Calu3 (cell line): ENCODE measurements around the gene LSAMP. TPM values are rescaled to one million over a fixed set of nuclear protein-coding genes. Genes with fewer than 3 reads are reported as not detected.

ENCODE experiments used
- BruUV-seq: library from RNA; stranded (reverse); fragments of 400-500 nt; replicated peaks from 2 replicates; lab custom pipeline; 2021; lab: Mats Ljungman, UMichigan
- CTCF ChIA-PET: fragments of 300-600 bp; sonication (Branson Sonifier 250); formaldehyde crosslinking; loops from one replicate; lab custom pipeline; 2022; ENCODE audit warnings: antibody characterized with exemption; lab: Charles Lee
- DNase-seq: peaks from one replicate; pipeline ENCODE4 v3.0.0; 2022
- H3K27ac Mint-ChIP-seq: one replicate; pipeline ENCODE4 v1.8.0; 2022; ENCODE audit warnings: mixed read lengths; ENCODE audit not compliant: unreplicated experiment
- H3K27me3 Mint-ChIP-seq: one replicate; pipeline ENCODE4 v1.8.0; 2022; ENCODE audit warnings: mixed read lengths; ENCODE audit not compliant: unreplicated experiment
- H3K36me3 Mint-ChIP-seq: one replicate; pipeline ENCODE4 v1.8.0; 2022; ENCODE audit warnings: mild to moderate bottlenecking, moderate library complexity, mixed read lengths; ENCODE audit not compliant: insufficient read depth, unreplicated experiment
- H3K4me1 Mint-ChIP-seq: one replicate; pipeline ENCODE4 v1.8.0; 2022; ENCODE audit warnings: mild to moderate bottlenecking, low read depth, mixed read lengths; ENCODE audit not compliant: unreplicated experiment
- H3K4me3 Mint-ChIP-seq: one replicate; pipeline ENCODE4 v1.8.0; 2022; ENCODE audit warnings: mild to moderate bottlenecking, low read depth, moderate library complexity, mixed read lengths; ENCODE audit not compliant: unreplicated experiment
- H3K9me3 Mint-ChIP-seq: one replicate; pipeline ENCODE4 v1.8.0; 2022; ENCODE audit warnings: low read depth, mixed read lengths; ENCODE audit not compliant: unreplicated experiment
- intact Hi-C: fragments of 100-400 bp; cut with micrococcal nuclease; formaldehyde crosslinking; loops from one replicate; pipeline ENCODE4 v1.10.0; 2022; ENCODE audit not compliant: unreplicated experiment
- total RNA-seq: library from RNA; stranded (reverse); gene quantifications from 2 replicates; pipeline ENCODE4 v1.2.3, GENCODE V29; 2022
- TF ChIP-seq, protein P1 (sequence below): fragments of 200-600 bp; IDR thresholded peaks from one replicate; pipeline ENCODE4 v1.8.0; 2022; ENCODE audit warnings: antibody characterized with exemption; ENCODE audit not compliant: unreplicated experiment

Gene LSAMP
- total RNA-seq, 1 experiment from 2014 or later = 0.90 TPM

DNA sequence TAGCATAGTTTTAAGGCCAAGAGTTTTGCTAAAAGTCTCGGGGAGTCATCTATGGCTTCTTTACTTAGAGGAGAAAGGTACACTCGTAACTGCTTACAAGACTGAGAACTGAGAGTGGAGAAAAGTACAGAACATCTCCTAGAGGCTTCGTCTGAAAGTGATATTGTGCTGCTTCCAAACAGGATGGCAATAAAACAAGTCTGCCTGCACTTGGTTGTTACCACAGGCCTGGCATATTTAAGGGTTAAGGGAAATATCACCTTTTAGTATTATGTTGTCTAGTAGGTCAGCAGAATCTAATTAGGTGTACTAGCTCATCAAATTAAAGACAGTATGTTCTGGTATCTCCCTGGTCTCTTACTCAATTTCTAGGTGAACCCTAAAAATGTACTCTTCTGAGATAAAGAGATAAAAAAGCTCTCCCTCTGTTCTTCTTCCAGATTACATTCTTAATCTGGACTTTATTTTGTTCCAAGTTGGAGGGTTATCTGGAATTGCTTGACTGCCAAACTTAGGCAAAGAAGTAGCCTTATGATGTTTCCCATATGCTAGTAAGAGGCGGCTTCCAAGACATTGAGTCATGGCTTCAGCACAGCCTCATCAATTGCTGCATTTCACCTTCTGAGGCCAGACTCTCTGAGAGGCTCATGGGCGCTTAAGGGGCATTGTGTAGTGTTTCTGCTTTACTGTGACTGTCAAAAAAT, 181.3 kb downstream of the LSAMP start:
- H3K27me3 Mint-ChIP-seq = no peaks in the 10 kb centered on the region
- H3K27ac Mint-ChIP-seq = no peak overlapping the region
- BruUV-seq = no TSS peak
- CTCF ChIA-PET = no interaction called here
- no peaks in the 10 kb centered on the region for H3K9me3 Mint-ChIP-seq
- DNase-seq = no peak
- intact Hi-C loops = no loop called here
- TF ChIP-seq, protein P1, sequence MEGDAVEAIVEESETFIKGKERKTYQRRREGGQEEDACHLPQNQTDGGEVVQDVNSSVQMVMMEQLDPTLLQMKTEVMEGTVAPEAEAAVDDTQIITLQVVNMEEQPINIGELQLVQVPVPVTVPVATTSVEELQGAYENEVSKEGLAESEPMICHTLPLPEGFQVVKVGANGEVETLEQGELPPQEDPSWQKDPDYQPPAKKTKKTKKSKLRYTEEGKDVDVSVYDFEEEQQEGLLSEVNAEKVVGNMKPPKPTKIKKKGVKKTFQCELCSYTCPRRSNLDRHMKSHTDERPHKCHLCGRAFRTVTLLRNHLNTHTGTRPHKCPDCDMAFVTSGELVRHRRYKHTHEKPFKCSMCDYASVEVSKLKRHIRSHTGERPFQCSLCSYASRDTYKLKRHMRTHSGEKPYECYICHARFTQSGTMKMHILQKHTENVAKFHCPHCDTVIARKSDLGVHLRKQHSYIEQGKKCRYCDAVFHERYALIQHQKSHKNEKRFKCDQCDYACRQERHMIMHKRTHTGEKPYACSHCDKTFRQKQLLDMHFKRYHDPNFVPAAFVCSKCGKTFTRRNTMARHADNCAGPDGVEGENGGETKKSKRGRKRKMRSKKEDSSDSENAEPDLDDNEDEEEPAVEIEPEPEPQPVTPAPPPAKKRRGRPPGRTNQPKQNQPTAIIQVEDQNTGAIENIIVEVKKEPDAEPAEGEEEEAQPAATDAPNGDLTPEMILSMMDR = no peak
- H3K4me1 Mint-ChIP-seq = no peaks in the 10 kb centered on the region
- no peaks in the 10 kb centered on the region for H3K36me3 Mint-ChIP-seq
- H3K4me3 Mint-ChIP-seq = no peak overlapping the region

DNA sequence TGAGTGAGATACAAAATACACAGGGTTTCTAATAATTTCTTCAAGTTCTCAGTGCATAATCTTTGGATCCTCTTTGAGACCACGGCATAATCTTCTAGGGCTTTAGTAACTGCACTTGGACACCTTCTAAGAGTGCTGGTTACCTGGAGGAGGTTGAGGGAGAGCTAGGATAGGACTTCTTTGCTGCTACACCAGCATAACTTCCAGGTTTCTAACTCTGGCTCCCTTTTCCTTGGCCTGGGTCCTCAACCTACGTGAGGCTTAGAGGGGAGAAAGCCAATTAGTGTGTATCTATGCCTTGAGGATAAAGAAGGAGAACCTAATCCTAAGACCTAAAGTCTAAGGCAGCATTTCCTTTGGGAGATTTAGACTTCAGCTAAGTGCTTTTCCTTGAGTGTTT, 184.8 kb downstream of the LSAMP start:
- H3K27me3 Mint-ChIP-seq = no peaks in the 10 kb centered on the region
- no peak overlapping the region for H3K4me3 Mint-ChIP-seq
- no peak overlapping the region for H3K27ac Mint-ChIP-seq
- intact Hi-C loops = no loop called here
- CTCF ChIA-PET = no interaction called here
- TF ChIP-seq, protein P1 = no peak
- no TSS peak for BruUV-seq
- no peak for DNase-seq
- no peaks in the 10 kb centered on the region for H3K36me3 Mint-ChIP-seq
- H3K4me1 Mint-ChIP-seq = no peaks in the 10 kb centered on the region
- H3K9me3 Mint-ChIP-seq = no peaks in the 10 kb centered on the region

DNA sequence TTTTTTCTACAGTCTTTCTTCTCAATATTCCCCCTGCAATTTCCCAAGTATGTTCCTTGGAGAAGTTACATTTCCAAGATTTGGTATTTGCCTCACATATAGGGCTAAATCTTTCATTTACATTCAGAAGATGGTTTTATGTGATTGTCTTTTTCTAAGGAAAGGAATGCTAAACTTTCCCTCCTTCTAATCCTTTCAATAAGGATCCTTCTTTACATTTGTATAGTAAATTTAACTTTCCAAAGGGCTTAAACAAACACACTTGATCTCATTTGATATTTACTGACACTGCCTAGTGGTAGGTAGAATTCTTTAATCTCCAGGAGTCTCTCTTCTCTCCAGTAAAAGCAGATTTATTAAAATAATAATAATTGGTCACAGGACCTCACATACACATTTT, 185.3 kb downstream of the LSAMP start:
- no peaks in the 10 kb centered on the region for H3K4me1 Mint-ChIP-seq
- H3K36me3 Mint-ChIP-seq = no peaks in the 10 kb centered on the region
- DNase-seq = no peak
- no peaks in the 10 kb centered on the region for H3K27me3 Mint-ChIP-seq
- BruUV-seq = no TSS peak
- H3K9me3 Mint-ChIP-seq = no peaks in the 10 kb centered on the region
- TF ChIP-seq, protein P1 = no peak
- no peak overlapping the region for H3K4me3 Mint-ChIP-seq
- intact Hi-C loops = no loop called here
- H3K27ac Mint-ChIP-seq = no peak overlapping the region
- CTCF ChIA-PET = no interaction called here

DNA sequence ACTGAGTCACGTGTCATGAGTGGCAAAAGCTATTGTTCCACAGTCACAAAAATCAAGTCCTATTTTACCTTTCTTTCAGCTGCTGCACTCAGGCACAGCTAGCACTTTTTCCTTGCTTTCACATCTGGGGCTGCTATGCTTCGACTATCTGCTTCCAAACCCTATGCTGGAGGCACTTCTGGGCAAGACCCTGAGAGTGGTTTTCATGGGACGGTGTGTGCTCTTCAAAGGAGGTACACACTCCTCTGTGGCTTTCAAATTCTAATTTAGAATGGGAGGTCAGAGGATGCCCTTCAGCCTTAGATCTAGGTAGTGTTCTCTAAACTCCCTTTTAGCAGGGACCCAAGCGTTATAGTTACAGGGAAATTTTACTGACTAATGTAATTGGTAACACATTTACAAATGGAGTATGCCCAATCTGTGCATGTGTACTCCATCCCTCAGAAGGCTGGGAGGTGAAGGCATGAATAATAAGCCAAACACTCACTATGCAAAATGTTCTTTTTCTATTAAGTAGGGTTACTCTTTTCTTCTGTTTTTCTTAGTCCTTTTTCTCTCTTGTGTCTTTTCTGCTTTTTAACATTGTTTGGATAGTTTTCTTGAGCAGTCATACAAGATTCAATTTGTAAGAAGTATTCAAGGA, 188.3 kb downstream of the LSAMP start:
- CTCF ChIA-PET = no interaction called here
- DNase-seq = no peak
- no TSS peak for BruUV-seq
- H3K27me3 Mint-ChIP-seq = no peaks in the 10 kb centered on the region
- no peak overlapping the region for H3K4me3 Mint-ChIP-seq
- H3K9me3 Mint-ChIP-seq = no peaks in the 10 kb centered on the region
- H3K27ac Mint-ChIP-seq = no peak overlapping the region
- intact Hi-C loops = no loop called here
- H3K36me3 Mint-ChIP-seq = no peaks in the 10 kb centered on the region
- H3K4me1 Mint-ChIP-seq = no peaks in the 10 kb centered on the region
- TF ChIP-seq, protein P1 = no peak
